ENCODE measurements around the gene ERFL.

The ERFL gene

DNA sequence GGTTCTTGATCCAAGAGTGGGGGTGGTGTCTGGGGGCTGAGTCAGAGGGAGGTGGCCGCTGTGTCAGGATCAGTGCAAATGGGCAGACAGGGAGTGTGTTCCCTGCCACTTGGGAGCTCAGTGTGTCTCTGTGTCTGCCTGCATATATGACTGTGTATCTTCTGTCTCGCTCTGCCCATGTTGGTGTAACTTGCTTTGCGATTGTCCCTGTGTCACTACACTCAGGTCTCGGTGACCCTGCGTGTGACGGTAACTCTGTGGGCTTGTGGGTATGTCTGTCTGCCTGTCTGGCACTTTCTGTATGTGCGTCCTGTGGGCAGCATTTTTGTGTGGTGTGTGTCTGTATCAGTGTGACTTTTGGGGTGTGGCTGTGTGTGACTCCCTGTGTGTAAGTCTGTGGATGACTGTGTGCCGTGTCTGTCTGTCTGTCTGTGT lies 8.2 kb upstream of the ERFL start (continued):
- no peak for TF ChIP-seq ZNF529 (tag by site-specific recombination; IDR thresholded peaks at IDR 0.05; ENCODE audit: insufficient replicate concordance)
- TF ChIP-seq ZNF140 (tag by site-specific recombination; IDR thresholded peaks at IDR 0.05), result no peak
- no peak for TF ChIP-seq ZNF777 (tag by site-specific recombination; IDR thresholded peaks at IDR 0.05; ENCODE audit: borderline replicate concordance)
- TF ChIP-seq ZNF274 (IDR thresholded peaks at IDR 0.05; ENCODE audit: low read length), result no peak
- TF ChIP-seq ZNF274 (tag by site-specific recombination; IDR thresholded peaks at IDR 0.05; ENCODE audit: borderline replicate concordance), result no peak
- TF ChIP-seq ZNF544 (tag by site-specific recombination; IDR thresholded peaks at IDR 0.05), result no peak
- no peak for TF ChIP-seq YY1 (tag by site-specific recombination; IDR thresholded peaks at IDR 0.05)
- TF ChIP-seq ZNF768 (tag by site-specific recombination; IDR thresholded peaks at IDR 0.05), result no peak
- peak; percentile 88 for TF ChIP-seq ZNF600 (tag by site-specific recombination; IDR thresholded peaks at IDR 0.05)
- no peak for TF ChIP-seq ZNF16 (tag by site-specific recombination; IDR thresholded peaks at IDR 0.05; ENCODE audit: low read depth)
- no peak for TF ChIP-seq ZNF488 (tag by site-specific recombination; IDR thresholded peaks at IDR 0.05)
- TF ChIP-seq BCL11B (tag by site-specific recombination; IDR thresholded peaks at IDR 0.05; ENCODE audit: low read depth), result no peak
- TF ChIP-seq ZNF473 (tag by site-specific recombination; IDR thresholded peaks at IDR 0.05), result no peak
- TF ChIP-seq, protein P1, sequence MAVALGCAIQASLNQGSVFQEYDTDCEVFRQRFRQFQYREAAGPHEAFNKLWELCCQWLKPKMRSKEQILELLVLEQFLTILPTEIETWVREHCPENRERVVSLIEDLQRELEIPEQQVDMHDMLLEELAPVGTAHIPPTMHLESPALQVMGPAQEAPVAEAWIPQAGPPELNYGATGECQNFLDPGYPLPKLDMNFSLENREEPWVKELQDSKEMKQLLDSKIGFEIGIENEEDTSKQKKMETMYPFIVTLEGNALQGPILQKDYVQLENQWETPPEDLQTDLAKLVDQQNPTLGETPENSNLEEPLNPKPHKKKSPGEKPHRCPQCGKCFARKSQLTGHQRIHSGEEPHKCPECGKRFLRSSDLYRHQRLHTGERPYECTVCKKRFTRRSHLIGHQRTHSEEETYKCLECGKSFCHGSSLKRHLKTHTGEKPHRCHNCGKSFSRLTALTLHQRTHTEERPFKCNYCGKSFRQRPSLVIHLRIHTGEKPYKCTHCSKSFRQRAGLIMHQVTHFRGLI (tag by site-specific recombination; IDR thresholded peaks at IDR 0.05), result no peak
- TF ChIP-seq ZNF623 (tag by site-specific recombination; IDR thresholded peaks at IDR 0.05), result no peak; the same call in 1 of the 2 replicates
- no peak for TF ChIP-seq FEZF1 (tag by site-specific recombination; IDR thresholded peaks at IDR 0.05)
- TF ChIP-seq ZNF521 (tag by site-specific recombination; IDR thresholded peaks at IDR 0.05), result 0 out of 2 replicates have a peak, but pooled peaks have one; percentile 49
- no peak for TF ChIP-seq ZNF426 (tag by site-specific recombination; IDR thresholded peaks at IDR 0.05)
- TF ChIP-seq AEBP2 (tag by site-specific recombination; IDR thresholded peaks at IDR 0.05; ENCODE audit: borderline replicate concordance), result no peak
- no peak for TF ChIP-seq ZNF184 (tag by site-specific recombination; IDR thresholded peaks at IDR 0.05)
- TF ChIP-seq MZF1 (tag by site-specific recombination; IDR thresholded peaks at IDR 0.05; ENCODE audit: borderline replicate concordance), result no peak
- TF ChIP-seq KLF9 (tag by site-specific recombination; IDR thresholded peaks at IDR 0.05; ENCODE audit: low read depth), result no peak
- no peak for TF ChIP-seq ZSCAN16 (tag by site-specific recombination; IDR thresholded peaks at IDR 0.05)
- no peak for TF ChIP-seq ZNF423 (tag by site-specific recombination; IDR thresholded peaks at IDR 0.05)
- no peak for TF ChIP-seq HOXA7 (CRISPR knock-in tag; IDR thresholded peaks at IDR 0.05; ENCODE audit: borderline replicate concordance)
- no peak for TF ChIP-seq ZNF221 (tag by site-specific recombination; IDR thresholded peaks at IDR 0.05; ENCODE audit: borderline replicate concordance)
- TF ChIP-seq, protein P2, sequence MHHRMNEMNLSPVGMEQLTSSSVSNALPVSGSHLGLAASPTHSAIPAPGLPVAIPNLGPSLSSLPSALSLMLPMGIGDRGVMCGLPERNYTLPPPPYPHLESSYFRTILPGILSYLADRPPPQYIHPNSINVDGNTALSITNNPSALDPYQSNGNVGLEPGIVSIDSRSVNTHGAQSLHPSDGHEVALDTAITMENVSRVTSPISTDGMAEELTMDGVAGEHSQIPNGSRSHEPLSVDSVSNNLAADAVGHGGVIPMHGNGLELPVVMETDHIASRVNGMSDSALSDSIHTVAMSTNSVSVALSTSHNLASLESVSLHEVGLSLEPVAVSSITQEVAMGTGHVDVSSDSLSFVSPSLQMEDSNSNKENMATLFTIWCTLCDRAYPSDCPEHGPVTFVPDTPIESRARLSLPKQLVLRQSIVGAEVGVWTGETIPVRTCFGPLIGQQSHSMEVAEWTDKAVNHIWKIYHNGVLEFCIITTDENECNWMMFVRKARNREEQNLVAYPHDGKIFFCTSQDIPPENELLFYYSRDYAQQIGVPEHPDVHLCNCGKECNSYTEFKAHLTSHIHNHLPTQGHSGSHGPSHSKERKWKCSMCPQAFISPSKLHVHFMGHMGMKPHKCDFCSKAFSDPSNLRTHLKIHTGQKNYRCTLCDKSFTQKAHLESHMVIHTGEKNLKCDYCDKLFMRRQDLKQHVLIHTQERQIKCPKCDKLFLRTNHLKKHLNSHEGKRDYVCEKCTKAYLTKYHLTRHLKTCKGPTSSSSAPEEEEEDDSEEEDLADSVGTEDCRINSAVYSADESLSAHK (tag by site-specific recombination; IDR thresholded peaks at IDR 0.05), result no peak
- no peak for TF ChIP-seq ZNF560 (tag by site-specific recombination; IDR thresholded peaks at IDR 0.05; ENCODE audit: borderline replicate concordance)
- no peak for TF ChIP-seq ZNF776 (tag by site-specific recombination; IDR thresholded peaks at IDR 0.05; ENCODE audit: borderline replicate concordance)
- TF ChIP-seq ZNF341 (tag by site-specific recombination; IDR thresholded peaks at IDR 0.05; ENCODE audit: low read depth), result no peak
- TF ChIP-seq ZNF596 (tag by site-specific recombination; IDR thresholded peaks at IDR 0.05), result no peak
- TF ChIP-seq IKZF3 (tag by site-specific recombination; IDR thresholded peaks at IDR 0.05), result no peak
- TF ChIP-seq ZBTB7A (tag by site-specific recombination; IDR thresholded peaks at IDR 0.05; ENCODE audit: low read depth), result no peak
- TF ChIP-seq ZNF214 (tag by site-specific recombination; IDR thresholded peaks at IDR 0.05; ENCODE audit: borderline replicate concordance), result no peak
- 0 out of 2 replicates have a peak, but pooled peaks have one; percentile 17 for TF ChIP-seq ZBTB20 (tag by site-specific recombination; IDR thresholded peaks at IDR 0.05)
- TF ChIP-seq ZNF830 (tag by site-specific recombination; IDR thresholded peaks at IDR 0.05; ENCODE audit: low read depth), result no peak
- no peak for TF ChIP-seq ZNF677 (tag by site-specific recombination; IDR thresholded peaks at IDR 0.05)
